ENCODE results near the gene SNAP25. TPM values are rescaled to one million over a fixed set of nuclear protein-coding genes. Genes with fewer than 3 reads are reported as not detected.

The SNAP25 gene
- total RNA-seq, 4 donors from 2014 or later: 0.52 TPM; not detected in 3

- Histone ChIP-seq H3K36me3 (no peaks in the 10 kb centered on the region), H3K27me3 (no peaks in the 10 kb centered on the region), H3K4me3 (no peak overlapping the region), H3K9me3 (no peaks in the 10 kb centered on the region), H3K27ac (no peak overlapping the region), H3K4me1 (no peaks in the 10 kb centered on the region)
- DNase-seq (ENCODE audit: low spot score in 2 of 2): no peak
- no peak for TF ChIP-seq POLR2AphosphoS5 (IDR thresholded peaks at IDR 0.05)
- no peak for TF ChIP-seq EP300 (IDR thresholded peaks at IDR 0.05)
- TF ChIP-seq POLR2A (IDR thresholded peaks at IDR 0.05): no peak
- no peak for TF ChIP-seq CTCF (IDR thresholded peaks at IDR 0.05)
- 90% methylated on average over 4 of the region's 4 CpGs for WGBS
Measured at GRCh38 chr20:10179574-10180298, 38.9 kb upstream of the SNAP25 start.

- DNase-seq (ENCODE audit: low spot score in 2 of 2): no peak
- Histone ChIP-seq H3K4me1 (no peaks in the 10 kb centered on the region), H3K4me3 (no peak overlapping the region), H3K27me3 (no peaks in the 10 kb centered on the region), H3K9me3 (peaks cover 9% of the 10 kb centered on the region), H3K36me3 (no peaks in the 10 kb centered on the region), H3K27ac (no peak overlapping the region)
- TF ChIP-seq POLR2A (IDR thresholded peaks at IDR 0.05) (no peak), CTCF (IDR thresholded peaks at IDR 0.05) (no peak), EP300 (IDR thresholded peaks at IDR 0.05) (no peak), POLR2AphosphoS5 (IDR thresholded peaks at IDR 0.05) (no peak)
- 75% methylated on average over 2 of the region's 2 CpGs for WGBS
Measured at GRCh38 chr20:10180651-10181235, 37.9 kb upstream of the SNAP25 start.

- no peaks in the 10 kb centered on the region for H3K4me1 ChIP-seq
- no peak overlapping the region for H3K4me3 ChIP-seq
- no peak overlapping the region for H3K27ac ChIP-seq
- no peaks in the 10 kb centered on the region for H3K27me3 ChIP-seq
- peaks cover 10% of the 10 kb centered on the region for H3K9me3 ChIP-seq
- 56% methylated on average over 3 of the region's 3 CpGs for WGBS
- TF ChIP-seq CTCF (IDR thresholded peaks at IDR 0.05) (no peak), POLR2AphosphoS5 (IDR thresholded peaks at IDR 0.05) (no peak), EP300 (IDR thresholded peaks at IDR 0.05) (no peak), POLR2A (IDR thresholded peaks at IDR 0.05) (no peak)
- DNase-seq (ENCODE audit: low spot score in 2 of 2): no peak
- no peaks in the 10 kb centered on the region for H3K36me3 ChIP-seq
Measured at GRCh38 chr20:10185741-10186558, 32.7 kb upstream of the SNAP25 start.

DNA sequence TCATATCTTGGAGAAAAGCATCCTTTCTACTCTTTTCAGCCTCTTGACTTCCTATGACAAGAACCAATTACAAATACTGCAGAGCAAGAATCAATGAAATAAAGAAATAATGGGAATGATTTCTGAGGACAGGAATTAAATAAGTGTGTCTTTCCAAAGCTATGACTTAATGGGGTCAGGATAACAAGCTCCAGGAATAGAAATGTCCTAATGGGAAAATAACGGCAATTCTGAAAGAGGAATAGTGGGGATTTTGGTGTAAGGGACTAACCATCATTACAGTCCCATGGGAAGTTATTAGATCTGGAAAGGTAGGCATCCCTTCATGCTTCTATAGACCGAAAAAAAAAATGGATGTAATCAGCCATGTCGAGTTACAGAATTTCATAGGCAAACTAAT lies 28.2 kb upstream of the SNAP25 start:
- H3K9me3 ChIP-seq: peaks cover 4% of the 10 kb centered on the region
- no peaks in the 10 kb centered on the region for H3K27me3 ChIP-seq
- H3K27ac ChIP-seq: no peak overlapping the region
- WGBS: 86% methylated on average over 3 of the region's 3 CpGs
- H3K4me3 ChIP-seq: no peak overlapping the region
- H3K36me3 ChIP-seq: no peaks in the 10 kb centered on the region
- no peaks in the 10 kb centered on the region for H3K4me1 ChIP-seq
- no peak for DNase-seq (ENCODE audit: low spot score in 2 of 2)
- TF ChIP-seq EP300 (IDR thresholded peaks at IDR 0.05) (no peak), CTCF (IDR thresholded peaks at IDR 0.05) (no peak), POLR2A (IDR thresholded peaks at IDR 0.05) (no peak), POLR2AphosphoS5 (IDR thresholded peaks at IDR 0.05) (no peak)

- no peaks in the 10 kb centered on the region for H3K4me1 ChIP-seq
- no peaks in the 10 kb centered on the region for H3K36me3 ChIP-seq
- H3K27me3 ChIP-seq: no peaks in the 10 kb centered on the region
- no peak overlapping the region for H3K27ac ChIP-seq
- H3K9me3 ChIP-seq: no peaks in the 10 kb centered on the region
- H3K4me3 ChIP-seq: no peak overlapping the region
- TF ChIP-seq POLR2AphosphoS5 (IDR thresholded peaks at IDR 0.05) (no peak), CTCF (IDR thresholded peaks at IDR 0.05) (no peak), POLR2A (IDR thresholded peaks at IDR 0.05) (no peak)
- 27% methylated on average over 1 of the region's 1 CpG for WGBS
- no peak for DNase-seq (ENCODE audit: low spot score in 2 of 2)
Measured at GRCh38 chr20:10192171-10192570, 26.5 kb upstream of the SNAP25 start.

Measured in suprapubic skin (tissue), 4 donors.